GM18951 (cell line): ENCODE data around the gene RADIL.

ENCODE experiments used
- POLR2A ChIP-seq: IDR thresholded peaks from 4 replicates; pipeline ENCODE4 v1.6.1; 2011; ENCODE audit warnings: mild to moderate bottlenecking; ENCODE audit not compliant: insufficient read length, insufficient read depth; ENCODE audit errors: extremely low read depth
- in situ Hi-C: fragments of 300-500 bp; cut with MboI; formaldehyde crosslinking; loops from one replicate; pipeline ENCODE4 v1.12.0; 2022; ENCODE audit warnings: low sequenced_read_pairs, mixed read lengths, inconsistent platforms; ENCODE audit not compliant: unreplicated experiment

RADIL gene

GRCh38 chr7:4871930-4872675 is 11.4 kb downstream of the RADIL start:
- in situ Hi-C loops = loop anchor here (25.0 kb wide), 1 partner anchor 215 kb away; no protein-coding TSS in a partner anchor
- no peak for TF ChIP-seq POLR2A

GRCh38 chr7:4871056-4871680 is 12.3 kb downstream of the RADIL start:
- in situ Hi-C loops = loop anchor here (25.0 kb wide), 1 partner anchor 216 kb away; no protein-coding TSS in a partner anchor
- TF ChIP-seq POLR2A = no peak

GRCh38 chr7:4868493-4868892 is 15.0 kb downstream of the RADIL start:
- in situ Hi-C loops = loop anchor here (25.0 kb wide), 1 partner anchor 219 kb away; no protein-coding TSS in a partner anchor
- TF ChIP-seq POLR2A = no peak

- TF ChIP-seq POLR2A = no peak
- in situ Hi-C loops = loop anchor here (25.0 kb wide), 1 partner anchor 220 kb away; no protein-coding TSS in a partner anchor
Observed at GRCh38 chr7:4866528-4867496, 16.7 kb downstream of the RADIL start.

- in situ Hi-C loops = loop anchor here (25.0 kb wide), 1 partner anchor 225 kb away; no protein-coding TSS in a partner anchor
- no peak for TF ChIP-seq POLR2A
Observed at GRCh38 chr7:4862156-4862555, 21.4 kb downstream of the RADIL start.

- in situ Hi-C loops = loop anchor here (25.0 kb wide), 1 partner anchor 226 kb away; no protein-coding TSS in a partner anchor
- TF ChIP-seq POLR2A = no peak
Observed at GRCh38 chr7:4861673-4862072, 21.8 kb downstream of the RADIL start, which contains the start of gene PAPOLB. TSS of gene PAPOLB (minus strand) at chr7:4862030. CDS start at chr7:4861810, 220 bp downstream.

GRCh38 chr7:4861227-4861626 is 22.3 kb downstream of the RADIL start:
- no peak for TF ChIP-seq POLR2A
- in situ Hi-C loops = loop anchor here (25.0 kb wide), 1 partner anchor 226 kb away; no protein-coding TSS in a partner anchor

- in situ Hi-C loops = loop anchor here (25.0 kb wide), 1 partner anchor 230 kb away; no protein-coding TSS in a partner anchor
- TF ChIP-seq POLR2A = no peak
Observed at GRCh38 chr7:4857189-4857588, 26.3 kb downstream of the RADIL start.

- in situ Hi-C loops = loop anchor here (25.0 kb wide), 1 partner anchor 231 kb away; no protein-coding TSS in a partner anchor
- TF ChIP-seq POLR2A = no peak
Observed at GRCh38 chr7:4856336-4857057, 27.0 kb downstream of the RADIL start.

- TF ChIP-seq POLR2A = no peak
- in situ Hi-C loops = loop anchor here (25.0 kb wide), 1 partner anchor 232 kb away; no protein-coding TSS in a partner anchor
Observed at GRCh38 chr7:4854916-4855315, 28.6 kb downstream of the RADIL start.

- no peak for TF ChIP-seq POLR2A
- in situ Hi-C loops = loop anchor here (25.0 kb wide), 1 partner anchor 236 kb away; no protein-coding TSS in a partner anchor
Observed at GRCh38 chr7:4851459-4852422, 31.8 kb downstream of the RADIL start.
